HG02938 (cell line): ENCODE results near the gene VENTX.
"Not testable (repeated sequence)": the region's sequence is repeated elsewhere in the genome, so short reads cannot be mapped to it uniquely, and the experiment has no call there.

Experiments used
- ATAC-seq: cut with Tn5 transposase; IDR thresholded peaks from one replicate; pipeline ENCODE4 v1.9.1; 2021; ENCODE audit warnings: mild to moderate bottlenecking, moderate library complexity; ENCODE audit not compliant: unreplicated experiment

The VENTX gene

DNA sequence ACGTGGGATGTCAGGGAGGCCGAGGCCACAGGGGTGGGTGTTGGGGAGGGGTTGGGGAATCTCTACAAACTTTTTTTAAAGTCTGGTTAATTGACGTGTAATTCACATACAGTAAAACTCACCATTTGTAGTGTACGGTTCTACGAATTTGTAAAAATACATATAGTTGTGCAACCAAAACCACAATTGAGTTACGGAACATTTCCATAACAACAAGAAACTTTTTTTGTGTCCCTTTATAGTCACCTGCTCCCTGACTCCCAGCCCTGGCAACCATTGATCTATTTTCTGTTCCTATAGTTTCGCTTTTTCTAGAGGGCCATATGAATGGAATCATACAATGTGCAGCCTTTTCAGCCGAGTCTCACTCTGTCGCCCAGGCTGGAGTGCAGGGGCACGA, 2.9 kb upstream of the VENTX start:
- not testable (repeated sequence) for ATAC-seq

DNA sequence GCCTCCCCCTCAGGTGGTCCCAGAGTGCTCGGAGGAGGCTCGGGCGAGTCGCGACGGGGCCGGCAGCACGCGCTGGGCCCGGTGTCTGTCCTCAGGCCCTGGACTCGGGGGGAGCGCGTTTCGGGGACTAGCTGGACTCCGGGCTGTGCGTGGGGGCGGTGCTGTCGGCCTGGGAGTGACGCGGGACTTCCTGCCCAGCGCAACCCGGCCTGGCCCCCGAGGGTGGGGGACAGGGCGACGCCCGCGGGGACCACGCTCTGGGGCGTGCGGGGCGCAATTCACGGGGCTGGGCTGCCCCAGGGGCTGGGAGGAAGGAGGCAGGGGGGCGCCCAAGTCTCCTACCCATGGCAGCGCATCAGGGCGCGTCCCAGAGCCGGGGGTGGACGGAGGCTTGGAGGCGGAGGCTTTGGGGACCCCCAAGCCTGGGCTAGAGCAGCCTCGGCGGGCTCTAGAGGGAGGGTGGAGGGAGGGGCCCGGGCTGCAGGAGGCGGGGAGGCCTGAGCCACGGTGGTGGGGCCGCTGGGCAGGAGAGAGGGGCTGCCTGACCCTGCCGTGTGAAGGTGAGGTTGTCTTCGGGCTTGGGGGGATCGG, 2.3 kb upstream of the VENTX start:
- ATAC-seq, result no peak

DNA sequence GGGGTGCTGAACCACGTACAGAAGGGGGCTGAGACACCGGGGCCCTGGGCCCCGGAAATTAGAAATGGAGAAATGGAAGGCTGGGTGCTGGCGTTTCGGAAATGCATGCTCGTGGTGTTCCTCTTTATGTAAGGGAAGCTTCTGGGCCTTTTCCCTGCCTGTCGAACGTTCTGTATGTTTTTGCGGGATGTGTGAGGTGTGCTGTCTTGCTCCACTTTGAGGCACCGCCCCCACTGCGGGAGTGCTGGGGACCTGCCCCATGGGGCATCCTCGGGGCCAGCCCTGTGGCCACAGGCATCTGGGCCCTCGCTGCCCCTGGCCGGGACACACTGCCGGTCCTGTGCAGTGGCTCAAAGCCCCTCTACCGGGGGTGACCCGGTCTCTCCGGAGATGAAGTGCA, 1.7 kb upstream of the VENTX start:
- ATAC-seq, result no peak

DNA sequence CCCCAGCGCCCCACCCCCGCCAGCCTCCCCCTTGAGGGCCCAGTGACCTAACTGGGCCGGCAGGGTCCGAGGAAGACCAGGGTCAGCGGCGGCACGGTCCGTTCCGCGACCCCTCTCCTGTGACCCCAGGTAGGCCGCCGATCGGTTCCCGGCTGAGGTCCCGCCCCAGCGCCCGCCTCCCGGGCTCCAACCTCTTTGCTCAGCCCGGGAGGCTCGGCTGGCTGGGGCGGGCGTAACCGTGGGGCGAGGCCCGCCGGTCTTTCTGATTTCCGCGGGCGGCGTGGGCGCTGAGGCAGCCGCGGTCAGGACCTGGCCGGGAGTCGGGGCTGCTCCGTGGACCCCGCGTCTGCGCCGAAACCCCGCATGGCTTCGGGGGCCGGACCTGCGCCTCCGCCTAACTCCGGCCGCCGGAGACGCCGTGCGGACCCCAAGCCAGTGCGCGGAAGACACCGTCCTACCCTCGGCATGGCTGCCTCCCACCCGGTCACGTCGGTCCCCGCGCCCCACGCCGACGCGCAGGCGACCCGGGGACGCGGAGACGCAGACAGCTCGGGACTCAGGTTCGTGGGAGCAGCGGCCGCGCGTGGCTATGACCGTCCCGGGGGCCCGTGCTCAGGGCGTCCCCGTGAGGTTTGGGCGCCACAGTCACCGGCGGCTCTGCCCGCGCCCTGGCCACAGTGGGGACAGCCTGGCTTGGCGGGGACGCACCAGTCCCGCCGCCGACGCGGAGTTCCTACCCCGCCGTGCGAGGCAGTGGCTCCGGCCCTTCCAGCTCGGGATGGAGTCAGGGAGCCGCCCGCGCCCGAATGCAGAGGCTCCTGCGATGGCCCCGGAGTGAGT, 1.0 kb upstream of the VENTX start:
- ATAC-seq, result no peak

DNA sequence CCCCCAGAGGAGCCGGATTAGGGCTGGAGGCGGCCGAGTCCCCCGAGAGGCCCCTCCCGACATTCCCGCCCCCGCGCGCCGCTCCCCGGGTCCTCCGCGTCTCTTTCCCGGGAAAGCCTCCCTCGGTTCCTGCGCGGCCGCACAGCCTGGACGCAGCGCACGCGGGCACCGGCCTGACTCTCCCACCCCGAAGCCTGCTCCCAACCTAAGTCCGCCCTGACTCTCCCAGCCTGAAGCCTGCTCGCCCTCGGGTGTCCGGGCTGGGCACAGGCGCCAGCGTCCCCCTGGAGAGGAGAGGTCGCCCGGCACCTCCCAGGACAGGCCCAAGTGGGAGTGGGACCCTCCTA, 441 bp upstream of the VENTX start:
- no peak for ATAC-seq

DNA sequence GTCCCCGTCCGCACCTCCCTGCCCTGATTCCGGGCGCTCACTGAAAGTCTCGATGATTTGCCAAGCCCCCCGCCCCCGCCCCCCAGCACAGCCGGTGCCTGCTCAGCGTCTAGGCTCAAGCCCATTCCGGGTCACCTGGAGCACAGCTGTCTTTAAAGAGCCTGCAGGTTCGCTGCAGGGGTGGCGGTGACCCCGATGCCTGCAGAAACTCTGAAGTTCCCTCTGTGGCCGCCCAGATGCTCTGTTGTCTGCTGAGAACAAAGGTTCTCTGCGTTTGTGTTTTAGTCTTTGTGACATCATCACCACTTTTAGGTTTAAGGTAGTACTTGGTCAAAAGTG, 780 bp downstream of the VENTX start:
- no peak for ATAC-seq

DNA sequence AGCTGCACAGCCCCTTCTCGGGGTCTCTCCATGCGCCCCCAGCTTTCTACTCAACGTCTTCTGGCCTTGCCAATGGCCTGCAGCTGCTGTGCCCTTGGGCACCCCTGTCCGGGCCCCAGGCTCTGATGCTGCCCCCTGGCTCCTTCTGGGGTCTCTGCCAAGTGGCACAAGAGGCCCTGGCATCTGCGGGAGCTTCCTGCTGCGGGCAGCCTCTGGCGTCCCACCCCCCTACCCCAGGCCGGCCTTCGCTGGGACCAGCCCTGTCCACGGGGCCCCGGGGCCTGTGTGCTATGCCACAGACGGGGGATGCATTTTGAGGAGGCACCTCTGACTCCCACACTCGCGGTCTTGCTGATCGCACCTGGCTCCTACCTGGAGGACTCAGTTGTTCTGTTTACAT, 2.3 kb downstream of the VENTX start:
- no peak for ATAC-seq

DNA sequence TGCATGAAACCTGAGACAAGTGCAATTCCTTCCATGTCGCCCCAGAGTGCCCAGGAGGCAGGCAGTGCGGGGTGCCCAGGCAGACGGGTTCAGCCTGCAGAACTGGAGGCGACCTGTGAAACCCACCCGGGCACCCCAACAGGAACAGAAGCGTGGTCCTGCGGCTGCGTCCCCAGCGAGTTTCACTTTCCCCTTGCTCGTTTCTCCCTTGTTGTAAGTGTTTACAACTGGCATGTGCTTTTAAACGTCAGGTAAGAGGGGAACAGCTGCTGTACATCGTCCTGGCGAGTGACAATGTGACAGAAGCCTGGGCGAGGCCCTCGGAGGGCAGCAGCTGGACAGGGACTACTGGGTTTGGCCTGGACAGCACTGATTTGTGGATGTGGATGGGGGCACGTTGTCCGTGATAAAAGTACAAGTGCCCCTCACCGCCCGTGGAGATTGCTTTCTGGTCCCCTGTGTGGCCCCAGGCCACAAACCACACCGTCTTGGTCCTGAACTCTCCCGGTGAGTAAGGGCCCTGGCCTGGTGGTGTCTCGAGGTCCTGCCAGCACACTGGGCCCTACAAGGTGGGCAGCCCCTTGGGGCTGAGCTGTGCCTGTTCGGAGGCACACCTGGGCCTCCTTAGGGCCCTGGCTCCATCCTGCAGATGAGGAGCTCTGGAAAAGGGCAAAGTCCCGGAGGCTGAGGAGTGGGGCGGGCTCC, 4.0 kb downstream of the VENTX start:
- no peak for ATAC-seq

DNA sequence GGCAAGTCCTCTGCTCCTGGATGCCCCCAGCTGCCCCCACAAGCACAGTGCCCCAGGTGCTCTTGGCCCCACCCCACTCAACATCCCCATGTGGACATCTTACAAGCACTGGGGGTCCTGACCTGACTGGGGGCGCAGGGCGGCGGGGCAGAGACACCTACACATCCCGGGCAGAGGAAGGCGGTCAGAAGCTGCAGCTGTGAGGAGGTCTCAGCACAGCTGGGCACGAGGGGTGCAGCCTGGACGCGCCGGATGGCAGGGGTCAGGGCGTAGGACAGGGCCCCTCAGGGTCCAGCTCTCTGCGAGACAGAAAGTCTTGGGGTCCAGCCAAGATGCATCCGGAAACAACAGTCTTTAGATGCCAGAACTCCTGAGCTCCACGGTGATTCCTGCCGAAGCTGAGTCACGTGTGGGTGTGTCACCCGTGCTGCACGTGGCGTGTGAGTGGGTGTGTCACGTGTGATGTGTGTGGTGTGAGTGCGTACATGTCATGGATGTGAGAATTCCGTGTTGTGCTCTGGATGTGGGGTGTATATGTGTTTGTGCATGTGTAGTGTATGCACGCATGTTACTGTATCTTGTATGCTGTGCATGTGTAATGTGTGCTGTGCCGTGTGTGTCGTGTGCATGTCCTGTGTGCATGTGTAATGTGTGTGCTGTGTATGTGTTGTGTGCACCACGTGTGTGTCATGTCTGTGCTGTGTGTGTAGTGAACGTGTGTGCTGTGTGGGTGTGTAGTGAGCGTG, 5.1 kb downstream of the VENTX start:
- no peak for ATAC-seq

DNA sequence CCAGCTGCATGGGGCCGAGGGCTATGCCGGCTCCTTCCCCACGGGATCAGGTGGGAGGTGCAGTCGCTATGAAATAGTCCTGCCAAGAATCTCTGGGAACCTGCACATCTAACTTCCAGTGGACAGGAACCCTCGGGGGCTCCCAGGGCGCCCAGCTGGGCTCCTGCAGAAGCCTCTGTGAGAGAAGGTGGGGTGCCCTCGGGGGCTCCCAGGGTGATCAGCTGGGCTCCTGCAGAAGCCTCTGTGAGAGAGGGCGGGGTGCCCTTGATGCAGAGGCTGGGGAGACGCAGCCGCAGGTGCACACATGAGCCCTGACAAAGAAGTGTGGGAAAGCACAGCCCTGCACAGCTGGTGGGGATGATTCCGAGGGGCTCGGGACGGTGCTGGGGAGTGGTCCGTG, 5.9 kb downstream of the VENTX start:
- no peak for ATAC-seq

DNA sequence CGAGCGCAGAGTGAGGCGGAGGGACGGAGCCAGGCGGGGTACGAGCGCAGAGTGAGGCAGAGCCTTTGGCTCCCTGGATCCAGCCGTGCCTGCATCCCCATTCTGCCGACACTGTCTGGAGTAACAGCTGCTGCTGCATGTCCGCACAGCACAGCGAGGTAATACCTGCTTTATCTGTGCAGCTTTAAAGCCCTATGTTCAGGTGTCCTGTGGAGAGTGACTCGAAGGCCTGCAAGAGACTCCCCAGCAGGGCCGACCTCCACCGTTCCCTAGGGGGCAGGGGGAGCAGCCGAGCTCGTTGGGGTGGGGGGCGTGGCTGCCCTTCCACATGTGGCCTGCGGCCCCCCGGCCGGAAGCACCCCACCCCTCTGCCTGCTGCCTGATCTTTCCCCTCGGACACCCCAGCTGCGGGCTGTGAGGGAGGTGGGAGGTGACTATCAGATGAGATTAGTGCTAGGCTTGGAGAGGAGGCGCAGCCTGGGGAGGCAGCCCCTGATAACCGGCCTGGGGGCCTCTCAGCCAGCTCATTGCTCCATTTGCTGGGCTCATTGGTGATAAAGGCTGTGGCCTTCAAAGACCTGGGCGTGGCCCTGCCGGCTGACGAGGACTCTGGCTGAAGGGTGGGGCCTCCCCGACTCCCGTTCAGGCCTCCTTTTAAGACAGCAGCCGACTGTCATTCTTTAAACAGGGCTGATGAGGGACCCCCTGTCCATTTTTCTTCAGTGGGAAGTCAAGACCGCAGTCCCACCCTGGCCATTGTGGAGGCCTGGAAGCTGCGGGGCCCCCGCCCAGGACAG, 8.0 kb downstream of the VENTX start:
- no peak for ATAC-seq

DNA sequence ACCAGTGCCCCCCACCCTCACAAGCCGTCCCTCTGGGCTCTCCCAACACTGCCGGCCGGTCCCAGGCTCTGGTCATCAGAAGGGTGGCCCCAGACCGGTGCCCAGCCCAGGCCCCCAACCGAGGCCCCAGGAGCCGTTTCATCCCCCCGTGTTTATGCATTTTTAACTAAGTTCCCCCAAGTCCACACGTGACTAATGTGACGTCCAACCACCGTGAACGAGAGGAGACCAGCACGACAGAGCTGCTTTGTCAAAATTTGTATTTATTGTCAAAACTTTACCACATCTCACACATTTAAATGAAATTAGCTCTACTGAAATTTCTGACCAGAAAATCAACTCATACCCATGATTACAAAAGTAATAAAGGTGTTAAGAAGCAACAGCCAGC, 8.6 kb downstream of the VENTX start:
- no peak for ATAC-seq

DNA sequence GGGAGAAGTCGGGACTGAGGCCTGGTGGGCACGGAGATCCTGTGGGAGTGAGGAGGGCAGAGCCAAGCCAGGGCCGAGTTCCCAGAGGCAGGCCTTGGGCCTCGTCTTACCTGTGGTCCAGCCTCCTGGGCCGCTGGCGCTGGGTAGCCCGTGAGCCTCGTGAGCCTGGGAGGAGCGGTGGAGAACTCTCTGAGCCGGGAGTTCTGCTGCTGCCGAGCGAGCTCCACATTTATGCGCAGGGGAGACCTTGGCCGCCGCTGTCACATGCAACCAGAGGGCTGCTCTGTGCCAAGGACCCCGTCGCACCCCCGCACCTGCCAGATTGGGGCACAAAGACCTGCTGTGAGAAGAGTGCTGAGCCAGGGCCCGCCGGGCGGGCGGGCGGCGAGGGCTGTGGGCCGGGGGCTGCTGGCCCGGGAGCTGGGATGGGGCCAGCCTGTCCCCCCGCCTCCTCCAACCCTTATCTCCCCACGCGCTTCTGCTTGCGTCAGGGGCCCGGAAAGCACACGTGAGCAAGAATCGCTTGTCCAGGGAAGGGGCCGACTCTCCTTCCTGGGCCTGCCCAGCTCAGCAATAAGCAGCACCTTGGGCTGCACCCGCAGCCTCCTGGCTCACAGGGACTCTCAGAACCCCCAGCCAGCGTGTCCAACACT, 10.2 kb downstream of the VENTX start:
- ATAC-seq, result no peak

DNA sequence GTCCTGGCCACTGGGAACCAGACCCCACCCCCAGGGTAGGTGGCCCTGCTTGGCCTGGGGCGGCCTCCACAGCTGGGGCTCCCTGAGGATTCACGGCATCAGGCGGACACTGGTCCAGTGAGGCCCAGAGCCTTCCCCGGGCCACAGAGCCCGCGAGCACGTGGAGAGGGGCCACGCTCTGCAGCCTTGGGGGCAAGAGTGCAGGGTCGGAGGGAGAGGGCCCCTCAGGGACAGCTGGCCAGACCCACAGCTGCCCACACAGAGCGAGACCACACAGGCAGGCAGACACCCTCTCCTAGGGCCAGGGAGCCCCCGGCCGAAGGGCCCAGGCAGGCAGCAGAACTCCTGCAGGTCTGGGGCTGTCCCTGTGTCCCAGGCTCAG, 10.7 kb downstream of the VENTX start:
- ATAC-seq, result no peak

DNA sequence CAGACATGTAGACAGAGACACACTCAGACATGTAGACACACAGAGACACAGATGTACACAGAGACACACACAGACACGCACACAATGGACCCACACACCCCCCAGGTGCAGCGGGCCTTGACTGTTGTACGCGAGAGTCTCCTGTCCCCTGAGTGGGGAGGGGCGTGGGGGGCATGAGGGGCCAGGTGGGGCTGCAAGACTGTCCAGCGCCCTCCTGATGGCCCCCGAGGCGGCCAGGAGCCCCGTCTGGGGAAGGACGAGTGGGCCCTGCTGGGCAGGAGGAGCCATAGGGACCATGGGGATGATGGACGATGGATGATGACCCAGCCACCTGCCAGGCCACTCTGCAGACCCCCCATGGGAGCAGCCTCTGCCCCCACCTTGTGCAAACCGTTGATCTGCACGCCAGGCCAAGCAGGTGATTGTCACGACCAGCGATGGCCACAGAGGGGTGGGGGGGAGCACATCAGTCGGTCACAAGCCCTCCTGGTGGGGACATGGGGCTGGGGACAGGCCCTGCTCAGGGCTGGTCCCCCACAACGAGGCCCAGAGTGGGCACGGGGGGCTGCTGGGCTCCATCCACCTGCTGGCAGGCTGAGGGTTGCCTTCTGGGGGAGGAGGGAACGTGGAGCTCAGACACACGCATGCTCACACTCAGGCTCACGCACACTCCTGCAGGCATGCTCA, 11.6 kb downstream of the VENTX start:
- ATAC-seq, result no peak

DNA sequence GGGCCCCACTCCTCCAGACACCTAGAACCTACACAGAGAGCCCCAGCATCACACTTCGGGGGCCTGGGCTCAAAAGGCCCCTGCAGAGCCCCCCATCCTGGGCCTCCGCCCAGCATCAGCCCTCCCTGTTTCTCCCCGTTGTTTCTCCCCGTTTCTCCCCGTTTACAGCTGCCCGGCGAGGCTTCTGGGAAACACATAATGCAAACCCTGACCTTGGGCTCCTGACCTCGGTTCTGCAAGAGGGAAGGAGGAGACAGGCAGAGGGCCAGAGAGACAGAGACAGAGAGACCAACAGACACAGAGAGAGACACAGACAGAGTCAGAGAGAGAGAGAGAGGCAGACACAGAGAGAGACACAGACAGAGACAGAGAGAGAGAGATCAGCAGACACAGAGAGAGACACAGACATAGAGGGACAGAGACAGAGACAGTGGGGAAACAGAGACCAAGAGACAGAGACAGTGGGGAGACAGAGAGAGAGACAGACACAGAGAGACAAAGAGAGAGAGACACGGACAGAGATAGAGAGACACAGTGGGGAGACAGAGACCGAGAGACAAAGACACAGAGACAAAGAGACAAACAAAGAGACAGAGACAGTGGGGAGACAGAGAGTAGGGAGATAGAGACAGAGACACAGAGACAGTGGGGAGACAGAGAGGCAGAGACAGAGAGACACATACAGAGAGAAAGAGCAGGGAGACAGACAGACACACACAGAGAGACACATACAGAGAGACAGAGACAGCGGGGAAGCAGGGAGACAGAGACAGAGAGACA, 12.5 kb downstream of the VENTX start:
- no peak for ATAC-seq

DNA sequence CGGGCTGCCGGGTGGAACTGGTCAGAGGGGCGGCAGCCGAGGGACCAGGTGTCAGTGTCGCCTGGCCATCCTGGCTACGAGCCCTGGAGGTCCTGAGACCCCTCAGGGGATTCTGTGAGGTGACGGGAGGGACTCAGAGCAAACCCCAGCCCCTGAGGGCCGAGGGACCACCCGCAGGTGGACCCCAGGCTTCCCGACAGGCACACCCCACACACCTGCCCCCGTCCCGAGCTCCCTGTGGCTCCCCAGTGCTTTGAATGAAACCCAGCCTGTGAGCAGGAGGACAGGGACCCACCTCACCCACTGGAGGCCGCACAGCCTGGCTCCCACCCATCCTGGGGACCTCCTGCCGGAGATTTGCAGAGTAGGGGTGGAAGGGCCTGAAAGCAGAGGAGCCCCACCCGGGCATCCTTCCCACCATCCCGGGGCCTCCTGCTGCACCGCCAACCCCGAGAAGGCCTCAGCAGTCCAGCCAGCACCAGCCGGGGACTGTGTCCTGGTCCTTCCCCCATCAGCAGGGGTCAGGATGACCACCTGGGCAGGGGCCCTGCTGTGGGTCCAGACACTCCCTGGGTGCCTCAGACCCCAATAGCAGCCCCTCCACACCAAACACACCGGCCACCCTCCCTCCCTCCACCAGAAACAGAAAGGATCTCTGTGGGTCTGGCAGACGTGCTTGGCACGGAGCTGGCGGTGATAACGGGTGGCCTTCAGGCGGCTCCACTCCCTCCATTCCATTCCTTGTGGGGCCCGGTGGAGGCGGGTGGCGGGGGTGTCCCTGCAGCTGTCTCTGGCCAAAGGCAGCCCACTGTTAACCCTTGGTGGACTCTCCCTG, 13.9 kb downstream of the VENTX start:
- no peak for ATAC-seq

DNA sequence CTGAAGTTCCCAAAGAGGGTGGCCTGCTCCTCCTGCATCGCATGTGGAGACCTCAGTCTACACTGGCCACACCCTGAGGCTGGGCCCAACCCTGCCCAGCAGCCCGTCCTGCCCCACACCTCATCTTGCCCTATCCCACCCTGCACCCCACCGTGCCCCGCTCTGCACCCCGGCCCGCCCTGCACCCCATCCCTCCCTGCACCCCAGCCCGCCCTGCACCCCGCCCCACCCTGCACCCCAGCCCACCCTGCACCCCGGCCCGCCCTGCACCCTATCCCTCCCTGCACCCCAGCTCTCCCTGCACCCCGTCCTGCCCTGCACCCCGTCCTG, 14.5 kb downstream of the VENTX start:
- no peak for ATAC-seq
